COLO829 (cell line): ENCODE results near the gene MDFI.

Experiments used
- DNase-seq: peaks from one replicate; pipeline ENCODE4 v3.0.0; 2012; ENCODE audit warnings: low spot score

The MDFI gene, protein sequence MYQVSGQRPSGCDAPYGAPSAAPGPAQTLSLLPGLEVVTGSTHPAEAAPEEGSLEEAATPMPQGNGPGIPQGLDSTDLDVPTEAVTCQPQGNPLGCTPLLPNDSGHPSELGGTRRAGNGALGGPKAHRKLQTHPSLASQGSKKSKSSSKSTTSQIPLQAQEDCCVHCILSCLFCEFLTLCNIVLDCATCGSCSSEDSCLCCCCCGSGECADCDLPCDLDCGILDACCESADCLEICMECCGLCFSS

DNA sequence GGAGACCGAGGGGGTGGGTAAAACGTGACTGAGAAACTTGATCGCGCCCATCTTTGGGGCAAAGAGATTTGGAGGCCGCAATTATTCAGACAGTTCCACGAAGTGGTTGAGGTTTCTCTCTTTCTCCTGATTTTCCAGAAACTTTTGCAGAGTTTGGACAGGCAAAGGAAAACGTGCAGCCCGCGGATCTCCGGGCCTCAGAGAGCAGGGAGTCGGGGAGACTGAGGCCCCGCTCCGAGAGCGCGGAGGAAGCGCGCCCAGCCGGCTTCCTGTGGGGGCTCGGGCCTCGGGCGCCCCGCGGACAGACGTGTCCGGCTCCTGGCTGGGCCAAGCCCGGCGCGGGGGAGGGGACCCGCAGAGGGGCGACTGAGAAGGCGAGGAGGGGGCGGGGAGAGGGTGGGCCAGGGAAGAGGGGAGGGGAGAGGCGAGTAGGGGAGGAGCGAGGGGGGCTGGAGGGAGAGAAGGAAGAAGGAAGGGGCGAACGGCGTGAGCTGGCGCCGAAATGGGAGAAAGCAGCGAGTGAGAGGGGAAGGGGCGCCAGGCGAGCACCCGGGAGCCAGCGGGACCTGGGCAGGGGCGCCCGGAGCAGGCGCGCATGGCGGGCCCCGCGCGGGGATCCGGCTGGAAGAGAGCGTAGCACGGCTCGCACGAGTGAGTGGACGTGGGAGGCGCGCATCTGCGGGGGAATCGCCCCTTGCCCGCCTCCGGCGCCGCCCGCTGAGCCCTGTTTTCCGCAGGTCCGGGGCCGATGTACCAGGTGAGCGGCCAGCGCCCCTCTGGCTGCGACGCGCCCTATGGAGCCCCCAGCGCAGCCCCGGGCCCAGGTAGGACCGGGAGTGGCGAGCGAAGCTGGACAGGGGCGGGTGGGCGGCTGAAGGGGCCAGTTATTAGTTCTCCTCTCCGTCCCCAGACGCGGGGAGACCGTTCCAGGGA lies at the start of gene MDFI:
Gene MDFI (plus strand): TSS at position 467 of the 933 bp plus-strand sequence. CDS start 282 bp downstream, at position 749.
- DNase-seq = no peak

DNA sequence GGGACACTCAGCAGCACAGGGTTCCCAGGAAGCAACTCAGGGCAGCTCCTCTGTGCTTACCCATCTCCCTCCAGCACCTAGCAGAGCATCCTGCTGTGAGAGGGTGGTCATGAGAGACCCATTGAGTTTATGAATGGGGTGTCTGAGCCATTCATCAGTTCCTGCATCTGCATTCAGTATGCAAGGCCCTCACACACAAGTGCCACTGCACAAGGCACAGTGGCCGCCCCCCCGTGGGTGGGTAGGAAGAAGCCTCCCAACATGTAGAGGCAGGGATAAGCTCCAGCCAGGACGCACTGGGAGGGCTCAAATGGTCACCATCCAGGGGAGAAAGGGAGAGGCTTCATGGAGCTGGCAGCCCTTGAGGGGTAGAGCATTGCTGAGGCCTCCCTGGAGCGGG lies 49.0 kb upstream of the MDFI start:
- DNase-seq = no peak

- no peak for DNase-seq
Measured at GRCh38 chr6:41589636-41590622, 48.3 kb upstream of the MDFI start.

DNA sequence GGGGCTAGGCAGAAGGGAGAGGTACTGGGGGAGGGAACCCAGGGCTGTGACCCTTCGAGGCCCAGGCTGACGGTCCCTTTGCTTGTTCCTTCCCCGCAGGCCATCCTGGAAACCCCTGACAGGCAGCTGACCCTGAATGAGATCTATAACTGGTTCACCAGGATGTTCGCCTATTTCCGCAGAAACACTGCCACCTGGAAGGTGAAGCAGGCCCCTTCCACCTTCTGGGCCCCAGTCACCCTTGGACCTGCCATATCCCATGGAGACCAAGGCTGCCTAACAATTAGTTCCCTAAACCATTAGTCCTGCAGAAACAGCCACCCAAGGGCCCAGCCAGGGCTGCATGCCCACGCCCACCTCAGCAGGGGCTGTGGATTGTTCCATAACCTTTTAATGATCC lies 47.1 kb upstream of the MDFI start:
- DNase-seq = no peak

DNA sequence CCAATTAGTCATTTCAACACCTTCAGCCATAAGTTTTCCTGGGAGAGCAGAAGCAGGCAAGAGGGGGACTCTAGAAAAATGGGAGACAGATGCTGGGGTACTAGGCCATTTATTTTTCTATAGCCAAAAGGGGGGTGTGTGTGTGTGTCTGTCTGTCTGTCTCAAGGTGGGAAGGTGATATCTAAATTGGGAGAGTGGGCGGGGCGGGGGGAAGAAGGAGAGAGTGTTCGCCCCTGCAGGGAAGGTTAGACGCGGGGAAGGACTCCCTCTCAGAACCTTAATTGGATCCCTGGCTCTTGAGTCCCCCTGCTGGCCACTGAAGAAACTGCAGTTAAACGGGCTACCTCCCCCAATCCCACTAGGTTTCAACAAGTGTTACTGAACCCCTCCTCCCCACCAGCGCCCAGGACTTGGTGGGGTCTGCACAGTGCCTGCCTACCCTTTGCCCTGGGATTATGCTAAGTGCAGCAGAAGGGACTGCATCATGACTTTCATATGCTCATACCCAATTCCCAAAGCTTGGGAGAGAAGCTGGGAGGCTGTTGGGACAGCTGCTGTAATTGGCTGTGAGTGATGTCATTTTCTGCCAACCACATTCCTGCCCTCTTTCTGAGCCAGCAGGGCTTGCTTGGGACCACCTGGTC lies 46.3 kb upstream of the MDFI start:
- peak; percentile 88 for DNase-seq

DNA sequence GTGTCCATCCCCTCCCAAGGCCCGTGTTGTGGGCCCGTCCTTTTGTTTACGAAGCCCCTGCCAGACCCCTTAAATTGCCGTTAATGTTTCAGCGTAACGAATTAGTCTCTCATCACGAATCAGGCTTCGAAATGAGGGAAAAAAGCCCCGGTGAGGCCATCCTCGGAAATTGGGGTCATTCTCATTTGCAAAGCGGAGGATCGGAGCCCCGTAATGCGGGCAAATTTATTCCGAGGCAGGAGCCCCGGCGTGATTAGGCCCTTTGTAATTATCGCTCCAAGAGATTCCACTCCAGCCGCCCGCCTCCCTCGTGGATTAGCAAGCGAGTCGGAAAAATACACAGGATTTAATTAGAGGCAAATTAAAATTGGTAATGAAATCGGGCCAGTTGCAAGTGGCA lies 44.9 kb upstream of the MDFI start:
- no peak for DNase-seq

DNA sequence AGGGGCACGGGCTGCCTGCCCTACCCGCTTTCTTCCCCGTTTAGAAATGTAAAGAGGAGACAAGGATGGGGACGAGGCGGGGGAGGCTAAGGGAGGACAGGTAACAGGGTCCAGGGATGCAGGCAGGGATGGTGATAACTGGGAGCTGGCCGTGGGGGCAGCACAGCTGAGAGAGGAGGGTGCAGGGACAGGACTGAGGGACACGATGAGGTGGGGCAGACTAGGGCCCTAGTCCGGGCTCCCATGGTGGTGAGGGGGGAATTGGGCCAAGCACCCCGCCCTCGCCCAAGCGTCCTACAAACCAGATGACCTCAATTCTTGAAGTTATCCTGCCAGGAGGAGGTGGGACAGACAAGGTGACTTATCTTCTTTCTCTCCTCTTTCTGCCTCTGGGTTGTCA lies 44.4 kb upstream of the MDFI start:
- no peak for DNase-seq

DNA sequence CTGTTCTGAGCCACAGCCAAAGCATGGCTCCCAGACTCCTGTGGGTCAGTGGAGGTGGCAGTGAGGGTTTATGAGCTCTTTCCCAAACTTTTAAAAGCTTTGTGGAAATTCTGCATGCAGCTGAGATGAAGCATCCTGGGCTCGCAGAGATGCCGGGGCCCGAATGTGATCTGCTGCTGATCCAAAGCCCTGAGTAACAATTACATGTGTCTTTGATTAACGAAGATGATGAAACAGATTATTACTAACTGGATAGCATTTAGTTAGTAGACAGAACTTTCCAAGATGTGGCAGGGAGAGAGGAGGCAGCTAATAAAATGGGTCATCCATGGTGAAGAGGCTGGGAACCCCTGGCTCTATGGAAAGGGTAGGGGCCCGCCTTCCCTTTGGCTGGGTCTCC lies 43.9 kb upstream of the MDFI start:
- no peak for DNase-seq

DNA sequence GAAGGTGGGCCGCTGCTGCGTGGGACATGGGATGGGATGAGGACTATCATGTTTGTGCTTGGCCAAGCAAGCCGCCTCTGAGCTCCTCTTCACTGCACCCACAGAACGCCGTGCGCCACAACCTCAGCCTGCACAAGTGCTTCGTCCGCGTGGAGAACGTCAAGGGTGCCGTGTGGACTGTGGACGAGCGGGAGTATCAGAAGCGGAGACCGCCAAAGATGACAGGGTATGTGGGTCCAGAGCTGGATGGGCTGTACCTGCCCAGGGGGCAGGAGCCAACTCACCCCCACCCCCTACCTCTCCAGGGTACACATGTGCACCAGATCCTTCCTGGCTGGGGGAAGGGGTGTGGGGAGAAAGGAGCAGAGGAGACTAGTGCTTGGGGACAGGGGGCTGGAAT lies 43.5 kb upstream of the MDFI start:
- no peak for DNase-seq

- DNase-seq = no peak
Measured at GRCh38 chr6:41595166-41595565, 43.1 kb upstream of the MDFI start.

DNA sequence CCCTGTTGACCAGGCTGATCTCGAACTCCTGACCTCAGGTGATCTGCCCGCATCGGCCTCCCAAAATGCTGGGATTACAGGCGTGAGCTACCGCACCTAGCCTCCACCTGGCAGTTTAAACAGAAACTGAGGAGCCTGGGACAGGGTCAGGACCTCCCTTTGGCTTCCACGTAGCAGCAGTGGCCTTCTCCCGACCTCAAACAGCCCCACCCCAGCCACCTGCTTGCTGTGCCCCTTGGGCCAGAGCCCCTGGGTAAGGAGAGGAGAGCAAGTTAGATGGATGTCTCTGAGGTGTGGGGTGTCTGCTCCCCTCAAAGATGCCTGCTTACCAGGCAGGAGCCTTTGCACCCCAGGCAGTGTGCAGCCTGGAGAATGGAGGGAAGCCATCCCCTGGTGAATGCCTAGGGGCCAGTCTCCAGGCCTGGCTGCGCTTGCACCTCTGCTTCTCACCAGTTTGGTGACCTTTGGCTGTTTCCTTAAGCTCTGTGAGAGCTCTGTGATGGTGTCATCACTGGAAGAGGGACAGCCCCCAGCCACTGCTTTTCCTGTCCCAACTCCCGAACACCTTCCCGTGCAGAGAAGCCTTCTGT lies 42.1 kb upstream of the MDFI start:
- no peak for DNase-seq

GRCh38 chr6:41596807-41597206 lies 41.5 kb upstream of the MDFI start:
- DNase-seq = no peak

GRCh38 chr6:41597246-41598000 lies 40.8 kb upstream of the MDFI start:
- DNase-seq = no peak

DNA sequence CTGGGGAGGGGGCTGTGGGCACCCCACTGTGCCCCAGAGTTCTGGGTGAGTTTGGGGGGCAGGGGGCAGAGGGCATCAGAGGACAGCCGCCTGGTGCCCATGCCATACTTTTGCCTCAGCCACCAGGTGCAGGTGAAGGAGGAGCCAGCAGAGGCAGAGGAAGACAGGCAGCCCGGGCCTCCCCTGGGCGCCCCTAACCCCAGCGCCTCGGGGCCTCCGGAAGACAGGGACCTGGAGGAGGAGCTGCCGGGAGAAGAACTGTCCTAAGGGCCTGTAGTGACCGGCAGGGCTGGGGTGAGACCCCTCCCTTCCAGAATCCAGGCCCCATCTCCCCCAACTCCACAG lies 39.6 kb upstream of the MDFI start:
- DNase-seq = no peak

- DNase-seq = no peak
Measured at GRCh38 chr6:41599015-41599851, 39.0 kb upstream of the MDFI start.

GRCh38 chr6:41599852-41600445 lies 38.3 kb upstream of the MDFI start:
- no peak for DNase-seq

- DNase-seq = no peak
Measured at GRCh38 chr6:41600499-41601247, 37.6 kb upstream of the MDFI start.

DNA sequence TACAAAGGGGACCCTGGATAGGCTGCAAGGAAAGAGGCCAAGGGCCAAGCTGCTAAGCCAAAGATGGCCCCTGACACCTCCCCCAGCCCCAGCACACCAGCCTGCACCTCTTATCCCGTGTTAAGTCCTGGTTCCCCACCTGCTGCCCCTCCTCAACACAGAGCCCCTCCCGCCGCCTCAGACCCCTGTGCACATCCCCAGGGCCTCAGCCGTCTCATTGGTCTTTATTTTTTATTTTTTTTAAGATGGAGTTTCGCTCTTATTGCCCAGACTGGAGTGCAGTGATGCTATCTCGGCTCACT lies 37.1 kb upstream of the MDFI start:
- DNase-seq = no peak

DNA sequence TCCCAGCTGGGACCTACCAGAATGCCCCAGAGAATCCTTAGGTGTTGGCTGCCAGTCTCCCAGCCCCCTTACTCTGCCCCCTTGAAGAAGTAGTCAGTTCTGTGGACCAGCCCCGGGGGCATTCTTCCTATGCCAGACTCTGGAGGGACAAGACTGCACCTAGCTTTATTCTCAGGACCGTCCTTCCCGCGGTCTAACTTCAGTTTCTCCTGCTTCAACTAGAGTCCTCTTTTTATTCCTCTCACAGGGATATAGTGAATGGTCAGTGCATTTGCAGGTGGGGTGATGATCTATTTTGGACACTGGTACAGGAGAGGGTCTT lies 35.9 kb upstream of the MDFI start:
- no peak for DNase-seq
